GM23338 (cell line): ENCODE measurements around the gene ANKRD2. TPM values are rescaled to one million over a fixed set of nuclear protein-coding genes. Genes with fewer than 3 reads are reported as not detected.

Source experiments
- ATAC-seq: fragments of 200-7000 bp; cut with Tn5 transposase; 3 replicates; pipeline ENCODE4 v1.9.1; 2020
- DNase-seq: peaks from one replicate; pipeline ENCODE4 v3.0.0-alpha.2; 2015; ENCODE audit warnings: low spot score
- H2AFZ ChIP-seq: fragments of 200-600 bp; sonication (generic); 2 replicates; pipeline ENCODE4 v1.8.0; 2016; ENCODE audit warnings: antibody characterized with exemption, mild to moderate bottlenecking, moderate library complexity
- H3F3A ChIP-seq: fragments of 200-600 bp; sonication (generic); replicated peaks from 2 replicates; pipeline ENCODE4 v1.8.0; 2017; ENCODE audit warnings: antibody characterized with exemption, mixed run types, low read depth
- H3K27ac ChIP-seq: fragments of 200-600 bp; sonication (generic); 2 replicates; pipeline ENCODE4 v1.6.1; 2016; ENCODE audit warnings: low read depth
- H3K27me3 ChIP-seq: fragments of 200-600 bp; sonication (generic); 2 replicates; pipeline ENCODE4 v1.8.0; 2016; ENCODE audit warnings: mild to moderate bottlenecking, mixed run types, moderate library complexity; ENCODE audit not compliant: insufficient read depth
- H3K36me3 ChIP-seq: fragments of 200-600 bp; sonication (generic); 2 replicates; pipeline ENCODE4 v1.8.0; 2016; ENCODE audit warnings: mild to moderate bottlenecking; ENCODE audit not compliant: insufficient read depth
- H3K4me1 ChIP-seq: fragments of 200-600 bp; sonication (generic); 2 replicates; pipeline ENCODE4 v1.8.0; 2016; ENCODE audit warnings: mild to moderate bottlenecking, moderate library complexity; ENCODE audit not compliant: insufficient read depth
- H3K4me2 ChIP-seq: fragments of 200-600 bp; sonication (generic); 2 replicates; pipeline ENCODE4 v1.7.1; 2017; ENCODE audit warnings: mixed run types
- H3K4me3 ChIP-seq: fragments of 200-600 bp; sonication (generic); 2 replicates; pipeline ENCODE4 v1.6.1; 2016; ENCODE audit warnings: mixed run types
- H3K79me2 ChIP-seq: fragments of 200-600 bp; sonication (generic); replicated peaks from 2 replicates; pipeline ENCODE4 v1.8.0; 2017; ENCODE audit warnings: mild to moderate bottlenecking; ENCODE audit not compliant: insufficient read depth
- H3K9me2 ChIP-seq: fragments of 200-600 bp; sonication (generic); 2 replicates; pipeline ENCODE4 v1.8.0; 2017; ENCODE audit not compliant: insufficient read depth
- H4K20me1 ChIP-seq: fragments of 200-600 bp; sonication (generic); replicated peaks from 2 replicates; pipeline ENCODE4 v1.8.0; 2017; ENCODE audit warnings: mild to moderate bottlenecking; ENCODE audit not compliant: insufficient read depth
- H3K27ac Mint-ChIP-seq: 2 replicates; pipeline ENCODE4 v1.8.0; 2020; ENCODE audit warnings: inconsistent platforms, mild to moderate bottlenecking, moderate library complexity, mixed read lengths
- H3K27me3 Mint-ChIP-seq: 3 replicates; pipeline ENCODE4 v1.8.0; 2022; ENCODE audit warnings: low read depth, mild to moderate bottlenecking, moderate library complexity, mixed read lengths, inconsistent platforms; ENCODE audit not compliant: insufficient read depth, poor library complexity
- H3K36me3 Mint-ChIP-seq: 3 replicates; pipeline ENCODE4 v1.8.0; 2021; ENCODE audit warnings: low read depth, mild to moderate bottlenecking, inconsistent platforms, moderate library complexity, mixed read lengths
- H3K4me1 Mint-ChIP-seq: 3 replicates; pipeline ENCODE4 v1.8.0; 2020; ENCODE audit warnings: mild to moderate bottlenecking, inconsistent platforms, mixed read lengths
- H3K4me3 Mint-ChIP-seq: 3 replicates; pipeline ENCODE4 v1.8.0; 2021; ENCODE audit warnings: moderate library complexity, mild to moderate bottlenecking, inconsistent platforms, mixed read lengths
- H3K9me3 Mint-ChIP-seq: 3 replicates; pipeline ENCODE4 v1.8.0; 2020; ENCODE audit warnings: moderate library complexity, mild to moderate bottlenecking, inconsistent platforms, mixed read lengths
- CREB1 ChIP-seq: fragments of 250-450 bp; sonication (Bioruptor Pico); IDR thresholded peaks from 2 replicates; pipeline ENCODE4 v1.5.0; 2020; ENCODE audit warnings: low read depth, mild to moderate bottlenecking, moderate library complexity
- EZH2 ChIP-seq: fragments of 200-600 bp; sonication (generic); IDR thresholded peaks from one replicate; pipeline ENCODE4 v1.8.0; 2017; ENCODE audit warnings: antibody characterized with exemption, mild to moderate bottlenecking, low read depth; ENCODE audit not compliant: unreplicated experiment
- JUNB ChIP-seq: IDR thresholded peaks from one replicate; pipeline ENCODE4 v1.6.1; 2016; ENCODE audit warnings: antibody characterized with exemption; ENCODE audit not compliant: unreplicated experiment
- POLR2AphosphoS5 ChIP-seq: IDR thresholded peaks from 2 replicates; pipeline ENCODE4 v1.6.1; 2016; ENCODE audit warnings: antibody characterized with exemption, low read depth
- STAT1 ChIP-seq: IDR thresholded peaks from one replicate; pipeline ENCODE4 v1.6.1; 2016; ENCODE audit warnings: antibody characterized with exemption; ENCODE audit not compliant: unreplicated experiment
- ZNF114 ChIP-seq: fragments of 250-450 bp; sonication (Bioruptor Pico); IDR thresholded peaks from 2 replicates; pipeline ENCODE4 v1.5.0; 2020; ENCODE audit warnings: mild to moderate bottlenecking, moderate library complexity
- polyA plus RNA-seq: library from polyadenylated mRNA; unstranded; fragments of >200 nt; fragmentation: Nextera tagmentation; extraction: Ambion mirVana; gene quantifications from 2 replicates; pipeline ENCODE4 v1.2.1, GENCODE V29; 2016
- total RNA-seq: library from RNA; depleted of rRNA; stranded (reverse); fragments of >200 nt; shearing (Covaris generic); gene quantifications from 2 replicates; pipeline ENCODE4 v1.2.3, GENCODE V29; 2014
- TF ChIP-seq, protein P1 (sequence below): IDR thresholded peaks from one replicate; pipeline ENCODE4 v1.6.1; 2018; ENCODE audit warnings: antibody characterized with exemption; ENCODE audit not compliant: unreplicated experiment
- TF ChIP-seq, protein P2 (sequence below), 2 experiments: fragments of 200-600 bp in 1 of 2; sonication (generic) in 1 of 2; conservative IDR thresholded peaks; 2 replicates each; pipeline versions ENCODE4 v1.5.1 to v1.6.1; 2016 to 2017; ENCODE audit warnings: antibody characterized with exemption in 2 of 2, low read depth in 2 of 2, mild to moderate bottlenecking in 2 of 2, moderate library complexity in 1 of 2
- TF ChIP-seq, protein P3 (sequence below): IDR thresholded peaks from 2 replicates; pipeline ENCODE4 v1.6.1; 2016; ENCODE audit warnings: antibody characterized with exemption

Gene ANKRD2
- total and polyA plus RNA-seq, 2 experiments from 2014 or later, result not detected

DNA sequence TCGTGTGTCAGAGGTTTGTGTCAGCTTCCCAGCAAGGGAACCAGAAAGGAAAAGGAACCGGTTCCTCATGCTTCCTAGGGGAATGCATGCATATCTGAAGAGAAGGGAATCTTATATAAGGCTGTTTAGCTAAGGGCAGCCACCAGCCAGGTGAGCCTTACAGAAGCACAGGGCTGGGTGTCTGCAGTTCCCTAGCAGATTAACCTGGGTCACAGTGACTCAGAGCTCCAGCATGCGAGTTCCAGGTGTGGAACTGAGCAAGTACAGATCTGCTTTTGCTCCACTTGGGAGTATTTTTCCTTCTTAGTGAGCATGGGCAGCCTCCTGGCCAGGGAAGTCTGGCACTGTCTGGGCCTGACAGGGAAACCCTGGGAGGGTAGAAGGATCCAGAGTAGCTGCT lies 957 bp upstream of the ANKRD2 start:
- no peaks in the 10 kb centered on the region for H3K27me3 ChIP-seq
- DNase-seq, result no peak
- no peaks in the 10 kb centered on the region; the same call in 1 of the 2 replicates for H3K36me3 ChIP-seq
- H3K9me3 Mint-ChIP-seq, result no peaks in the 10 kb centered on the region
- no peaks in the 10 kb centered on the region for H3K79me2 ChIP-seq
- ATAC-seq, result no peak
- H4K20me1 ChIP-seq, result 0 out of 2 replicates have a peak, but pooled peaks cover 3% of the 10 kb centered on the region
- H3K4me1 Mint-ChIP-seq, result peaks cover 17% of the 10 kb centered on the region; the same call in 2 of the 3 replicates
- H3K9me2 ChIP-seq, result no peaks in the 10 kb centered on the region
- H3K27me3 Mint-ChIP-seq, result peaks cover 6% of the 10 kb centered on the region
- no peaks in the 10 kb centered on the region; the same call in 1 of the 2 replicates for H3K4me1 ChIP-seq
- H3K36me3 Mint-ChIP-seq, result peaks cover 2% of the 10 kb centered on the region; the same call in 1 of the 3 replicates
- no peak overlapping the region for H3K4me3 Mint-ChIP-seq
- peak overlapping the region; percentile 85; the same call in 1 of the 2 replicates for H3K27ac ChIP-seq
- no peaks in the 10 kb centered on the region for H3F3A ChIP-seq
- no peak overlapping the region for H3K4me2 ChIP-seq
- no peak overlapping the region for H2AFZ ChIP-seq
- H3K27ac Mint-ChIP-seq, result peak overlapping the region; percentile 52
- TF ChIP-seq, protein P1, sequence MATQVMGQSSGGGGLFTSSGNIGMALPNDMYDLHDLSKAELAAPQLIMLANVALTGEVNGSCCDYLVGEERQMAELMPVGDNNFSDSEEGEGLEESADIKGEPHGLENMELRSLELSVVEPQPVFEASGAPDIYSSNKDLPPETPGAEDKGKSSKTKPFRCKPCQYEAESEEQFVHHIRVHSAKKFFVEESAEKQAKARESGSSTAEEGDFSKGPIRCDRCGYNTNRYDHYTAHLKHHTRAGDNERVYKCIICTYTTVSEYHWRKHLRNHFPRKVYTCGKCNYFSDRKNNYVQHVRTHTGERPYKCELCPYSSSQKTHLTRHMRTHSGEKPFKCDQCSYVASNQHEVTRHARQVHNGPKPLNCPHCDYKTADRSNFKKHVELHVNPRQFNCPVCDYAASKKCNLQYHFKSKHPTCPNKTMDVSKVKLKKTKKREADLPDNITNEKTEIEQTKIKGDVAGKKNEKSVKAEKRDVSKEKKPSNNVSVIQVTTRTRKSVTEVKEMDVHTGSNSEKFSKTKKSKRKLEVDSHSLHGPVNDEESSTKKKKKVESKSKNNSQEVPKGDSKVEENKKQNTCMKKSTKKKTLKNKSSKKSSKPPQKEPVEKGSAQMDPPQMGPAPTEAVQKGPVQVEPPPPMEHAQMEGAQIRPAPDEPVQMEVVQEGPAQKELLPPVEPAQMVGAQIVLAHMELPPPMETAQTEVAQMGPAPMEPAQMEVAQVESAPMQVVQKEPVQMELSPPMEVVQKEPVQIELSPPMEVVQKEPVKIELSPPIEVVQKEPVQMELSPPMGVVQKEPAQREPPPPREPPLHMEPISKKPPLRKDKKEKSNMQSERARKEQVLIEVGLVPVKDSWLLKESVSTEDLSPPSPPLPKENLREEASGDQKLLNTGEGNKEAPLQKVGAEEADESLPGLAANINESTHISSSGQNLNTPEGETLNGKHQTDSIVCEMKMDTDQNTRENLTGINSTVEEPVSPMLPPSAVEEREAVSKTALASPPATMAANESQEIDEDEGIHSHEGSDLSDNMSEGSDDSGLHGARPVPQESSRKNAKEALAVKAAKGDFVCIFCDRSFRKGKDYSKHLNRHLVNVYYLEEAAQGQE, result no peak
- TF ChIP-seq JUNB (no peak), EZH2 (no peak), POLR2AphosphoS5 (no peak), ZNF114 (CRISPR knock-in tag) (no peak), STAT1 (no peak)
- TF ChIP-seq, protein P2, sequence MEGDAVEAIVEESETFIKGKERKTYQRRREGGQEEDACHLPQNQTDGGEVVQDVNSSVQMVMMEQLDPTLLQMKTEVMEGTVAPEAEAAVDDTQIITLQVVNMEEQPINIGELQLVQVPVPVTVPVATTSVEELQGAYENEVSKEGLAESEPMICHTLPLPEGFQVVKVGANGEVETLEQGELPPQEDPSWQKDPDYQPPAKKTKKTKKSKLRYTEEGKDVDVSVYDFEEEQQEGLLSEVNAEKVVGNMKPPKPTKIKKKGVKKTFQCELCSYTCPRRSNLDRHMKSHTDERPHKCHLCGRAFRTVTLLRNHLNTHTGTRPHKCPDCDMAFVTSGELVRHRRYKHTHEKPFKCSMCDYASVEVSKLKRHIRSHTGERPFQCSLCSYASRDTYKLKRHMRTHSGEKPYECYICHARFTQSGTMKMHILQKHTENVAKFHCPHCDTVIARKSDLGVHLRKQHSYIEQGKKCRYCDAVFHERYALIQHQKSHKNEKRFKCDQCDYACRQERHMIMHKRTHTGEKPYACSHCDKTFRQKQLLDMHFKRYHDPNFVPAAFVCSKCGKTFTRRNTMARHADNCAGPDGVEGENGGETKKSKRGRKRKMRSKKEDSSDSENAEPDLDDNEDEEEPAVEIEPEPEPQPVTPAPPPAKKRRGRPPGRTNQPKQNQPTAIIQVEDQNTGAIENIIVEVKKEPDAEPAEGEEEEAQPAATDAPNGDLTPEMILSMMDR (conservative IDR thresholded peaks at IDR 0.05; ENCODE audit: low read depth in 2 of 2), result no peak
- TF ChIP-seq, protein P3, sequence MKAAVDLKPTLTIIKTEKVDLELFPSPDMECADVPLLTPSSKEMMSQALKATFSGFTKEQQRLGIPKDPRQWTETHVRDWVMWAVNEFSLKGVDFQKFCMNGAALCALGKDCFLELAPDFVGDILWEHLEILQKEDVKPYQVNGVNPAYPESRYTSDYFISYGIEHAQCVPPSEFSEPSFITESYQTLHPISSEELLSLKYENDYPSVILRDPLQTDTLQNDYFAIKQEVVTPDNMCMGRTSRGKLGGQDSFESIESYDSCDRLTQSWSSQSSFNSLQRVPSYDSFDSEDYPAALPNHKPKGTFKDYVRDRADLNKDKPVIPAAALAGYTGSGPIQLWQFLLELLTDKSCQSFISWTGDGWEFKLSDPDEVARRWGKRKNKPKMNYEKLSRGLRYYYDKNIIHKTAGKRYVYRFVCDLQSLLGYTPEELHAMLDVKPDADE, result no peak
- no peak overlapping the region for H3K4me3 ChIP-seq

DNA sequence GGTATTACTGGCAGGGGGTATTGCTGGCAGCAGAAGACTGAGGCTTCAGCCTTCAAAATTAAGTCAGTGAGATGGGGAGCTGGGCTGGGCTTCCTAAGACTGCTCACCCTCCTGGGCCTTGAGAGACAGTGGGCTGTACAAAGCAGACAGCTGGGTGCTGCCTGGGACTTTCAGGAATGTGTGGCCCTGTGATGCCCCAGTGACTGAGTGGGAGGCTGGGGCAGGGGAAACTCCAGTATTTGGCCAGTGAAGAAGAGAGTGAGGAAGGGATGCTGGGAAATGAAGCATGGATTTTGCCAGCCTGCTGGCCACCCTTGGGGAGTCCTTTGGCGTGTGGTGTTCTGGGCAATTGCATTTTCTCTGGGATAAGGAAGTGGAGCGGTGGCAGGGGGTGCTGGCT lies 442 bp downstream of the ANKRD2 start:
- Histone ChIP-seq H3K27ac (no peak overlapping the region), H3K27me3 (no peaks in the 10 kb centered on the region), H3K4me2 (no peak overlapping the region), H3K4me3 (no peak overlapping the region), H3K9me2 (no peaks in the 10 kb centered on the region), H3K79me2 (no peaks in the 10 kb centered on the region), H2AFZ (no peak overlapping the region), H4K20me1 (0 out of 2 replicates have a peak, but pooled peaks cover 3% of the 10 kb centered on the region), H3K4me1 (no peaks in the 10 kb centered on the region; the same call in 1 of the 2 replicates), H3F3A (no peaks in the 10 kb centered on the region), H3K36me3 (no peaks in the 10 kb centered on the region; the same call in 1 of the 2 replicates)
- H3K27ac Mint-ChIP-seq, result peak overlapping the region; percentile 79; the same call in 1 of the 2 replicates
- no peaks in the 10 kb centered on the region for H3K9me3 Mint-ChIP-seq
- H3K36me3 Mint-ChIP-seq, result peaks cover 2% of the 10 kb centered on the region; the same call in 1 of the 3 replicates
- peaks cover 6% of the 10 kb centered on the region for H3K27me3 Mint-ChIP-seq
- ATAC-seq (no peak), DNase-seq (no peak)
- peaks cover 17% of the 10 kb centered on the region; the same call in 2 of the 3 replicates for H3K4me1 Mint-ChIP-seq
- H3K4me3 Mint-ChIP-seq, result no peak overlapping the region
- no peak for TF ChIP-seq CREB1 (CRISPR knock-in tag)
- no peak for TF ChIP-seq POLR2AphosphoS5
- no peak for TF ChIP-seq EZH2
